ENCODE measurements around the gene CACHD1.

GRCh38 chr1:64549464-64550239 is 79.7 kb downstream of the CACHD1 start:
- TF ChIP-seq CTCF (conservative IDR thresholded peaks at IDR 0.05 in 1 of 2, IDR thresholded peaks at IDR 0.05 in 1 of 2; ENCODE audit: low read depth in 1 of 2, low read length in 2 of 2) = no peak
- TF ChIP-seq EZH2 (IDR thresholded peaks at IDR 0.05; ENCODE audit: low read length, missing control alignments) = no peak
